ENCODE results near the gene DGCR2.
"Not testable (repeated sequence)": the region's sequence is repeated elsewhere in the genome, so short reads cannot be mapped to it uniquely, and the experiment has no call there.

The DGCR2 gene

DNA sequence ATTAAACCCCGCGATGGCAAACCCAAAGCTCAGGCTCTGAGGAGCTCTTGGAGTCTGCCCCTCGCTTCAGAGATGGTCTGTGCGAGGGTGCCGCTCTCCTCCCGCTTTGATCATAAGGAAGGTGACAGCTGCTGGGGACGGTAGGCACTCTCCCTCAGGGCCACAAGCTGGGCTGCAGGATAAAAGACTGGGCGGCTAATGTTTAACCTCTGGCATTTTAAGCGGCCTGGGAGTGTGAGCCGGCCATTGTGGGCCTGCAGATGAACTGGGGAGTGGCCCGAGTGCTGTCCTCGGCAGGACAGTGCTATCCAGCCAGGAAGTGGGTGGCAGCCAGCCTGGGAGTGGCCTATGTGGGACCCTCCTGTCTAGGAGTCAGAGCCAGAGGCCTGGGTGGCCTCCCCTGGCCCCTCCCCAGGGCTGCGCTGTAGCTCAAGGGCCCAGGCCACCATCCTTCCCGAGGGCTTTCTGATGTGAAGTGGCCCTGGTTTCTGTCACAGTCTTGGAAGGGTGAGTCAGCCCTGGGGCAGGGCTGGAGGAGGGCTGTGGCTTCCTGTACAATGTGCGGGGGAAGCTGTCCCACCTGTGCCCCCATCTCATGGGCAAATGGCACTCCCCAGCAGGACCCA is 127.4 kb downstream of the DGCR2 start:
- DNase-seq, result no peak

DNA sequence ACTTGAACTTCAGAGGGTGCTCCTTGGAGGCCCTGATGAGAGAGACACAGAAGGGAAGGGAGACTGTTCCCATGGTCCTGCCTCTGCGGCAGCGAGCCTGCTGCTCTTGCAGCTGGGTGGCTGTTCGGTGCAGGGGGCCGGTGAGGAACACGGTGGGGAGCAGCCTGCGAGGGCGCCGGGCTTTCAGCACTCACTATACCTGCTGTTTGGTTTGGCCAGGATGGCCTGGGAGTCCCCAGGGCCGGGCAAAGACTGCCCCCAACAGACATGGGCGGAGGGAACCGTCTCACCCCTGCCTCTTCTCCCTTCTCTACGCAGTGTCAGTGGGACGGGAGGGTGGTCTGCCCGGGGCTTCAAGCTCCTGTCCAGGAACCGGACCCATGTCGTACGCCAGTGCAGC is 128.2 kb downstream of the DGCR2 start:
- DNase-seq, result no peak

DNA sequence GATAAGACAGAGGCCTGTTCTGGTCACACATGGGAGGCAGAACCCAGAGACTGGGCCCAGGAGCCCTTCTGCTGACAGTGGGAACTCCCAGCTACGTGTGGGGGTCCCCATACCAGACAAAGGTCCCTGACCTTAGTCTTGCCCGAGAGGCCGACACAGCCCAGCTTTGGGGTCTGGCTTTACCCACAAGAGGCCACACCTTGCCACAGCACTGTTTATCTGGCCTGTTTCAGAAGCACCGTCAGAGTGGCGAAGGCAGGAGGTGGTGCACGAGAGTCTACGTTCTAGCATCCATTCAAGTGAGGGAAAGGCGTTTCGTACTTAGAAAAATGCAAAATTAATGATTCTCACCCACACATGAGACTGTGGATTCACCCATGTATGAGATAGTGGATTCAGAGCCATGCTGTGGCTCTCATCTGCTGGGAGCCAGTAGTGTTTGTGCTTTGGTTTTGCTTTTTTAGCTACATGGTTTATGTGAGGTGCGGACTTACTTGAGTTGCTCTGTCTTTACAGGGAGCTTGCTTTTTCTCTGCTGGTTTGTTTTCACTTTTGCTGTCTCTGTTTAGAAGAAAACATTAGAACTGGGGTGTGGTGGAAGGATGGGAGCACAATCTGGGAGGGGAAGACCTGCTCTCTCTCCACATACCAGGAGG is 129.5 kb downstream of the DGCR2 start:
- DNase-seq, result no peak

DNA sequence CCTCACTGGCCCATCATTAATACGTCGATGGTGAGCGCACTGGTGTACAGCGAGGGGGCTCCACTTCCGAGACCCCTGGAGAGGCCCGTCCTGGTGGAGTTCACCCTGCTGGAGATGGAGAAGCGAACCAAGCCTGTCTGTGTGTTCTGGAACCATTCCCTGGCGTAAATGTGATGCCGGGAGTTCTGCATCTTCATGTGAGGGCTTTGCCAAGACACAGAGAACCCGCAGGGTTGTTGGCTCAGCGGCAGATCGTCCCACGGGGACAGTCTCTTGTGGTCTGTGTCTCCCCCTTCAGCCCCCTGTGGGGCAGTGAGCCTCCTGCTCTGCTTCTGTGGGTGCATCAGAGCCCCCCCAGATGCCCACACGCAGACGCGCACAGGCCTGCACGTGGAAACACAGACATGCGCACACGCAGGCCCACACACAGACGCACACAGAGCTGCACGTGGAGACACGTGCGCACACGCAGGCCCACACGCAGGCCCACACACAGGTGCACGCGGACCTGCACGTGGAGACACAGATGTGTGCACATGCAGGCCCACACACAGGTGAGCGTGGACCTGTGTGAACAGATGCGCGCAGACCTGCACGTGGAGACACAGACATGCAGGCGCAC is 130.3 kb downstream of the DGCR2 start:
- DNase-seq, result no peak

DNA sequence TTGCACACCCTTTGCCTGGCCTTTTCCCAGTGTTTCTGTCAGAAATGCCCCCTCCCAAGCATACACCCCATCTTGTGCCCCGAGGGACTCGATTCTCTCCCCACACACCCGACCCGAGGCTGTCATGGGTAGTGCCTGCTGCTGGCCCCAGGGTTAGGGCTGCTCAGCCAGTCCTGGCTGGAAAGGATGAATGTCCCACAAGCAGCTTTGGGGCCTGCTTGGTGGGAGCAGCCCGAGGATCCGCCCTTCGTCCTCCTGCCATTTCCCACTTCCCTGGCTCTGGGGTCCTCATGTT is 131.1 kb downstream of the DGCR2 start:
- no peak for DNase-seq

DNA sequence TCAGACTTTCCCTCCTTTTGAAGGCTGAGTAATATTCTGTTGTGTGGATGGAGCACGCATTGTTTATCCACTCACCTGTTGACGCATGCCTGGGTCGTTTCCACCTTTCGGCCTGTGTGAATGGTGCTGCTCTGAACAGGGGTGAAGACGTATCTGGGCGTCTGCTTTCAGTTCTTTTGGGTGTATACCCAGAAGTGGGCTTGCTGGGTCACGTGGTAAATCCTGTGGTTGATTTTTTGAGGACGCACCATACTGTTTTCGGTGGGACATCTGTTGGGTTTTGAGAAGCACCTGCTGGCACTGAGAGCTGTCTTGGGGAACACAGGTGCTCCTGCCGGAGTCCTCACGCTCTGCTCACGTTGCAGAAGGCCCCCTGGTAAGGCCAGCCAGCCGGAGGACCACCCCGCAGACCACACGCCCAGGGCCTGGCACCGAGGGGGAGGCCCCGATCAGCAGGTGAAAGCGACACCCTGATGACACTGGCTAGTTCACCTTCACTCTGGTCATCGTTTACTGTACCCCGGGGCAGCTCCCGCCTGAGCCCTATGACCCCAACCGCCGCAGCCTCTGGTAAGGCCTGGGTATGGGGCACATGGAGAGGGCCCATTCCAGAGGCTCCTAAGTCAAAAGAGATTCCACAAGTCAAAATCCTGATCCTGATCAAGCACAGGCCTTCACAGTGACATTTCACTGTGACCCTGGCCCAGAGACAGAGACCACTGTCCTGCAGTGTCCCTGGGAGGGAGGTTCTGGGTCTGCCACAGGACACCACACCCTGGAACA is 131.7 kb downstream of the DGCR2 start:
- DNase-seq, result no peak

DNA sequence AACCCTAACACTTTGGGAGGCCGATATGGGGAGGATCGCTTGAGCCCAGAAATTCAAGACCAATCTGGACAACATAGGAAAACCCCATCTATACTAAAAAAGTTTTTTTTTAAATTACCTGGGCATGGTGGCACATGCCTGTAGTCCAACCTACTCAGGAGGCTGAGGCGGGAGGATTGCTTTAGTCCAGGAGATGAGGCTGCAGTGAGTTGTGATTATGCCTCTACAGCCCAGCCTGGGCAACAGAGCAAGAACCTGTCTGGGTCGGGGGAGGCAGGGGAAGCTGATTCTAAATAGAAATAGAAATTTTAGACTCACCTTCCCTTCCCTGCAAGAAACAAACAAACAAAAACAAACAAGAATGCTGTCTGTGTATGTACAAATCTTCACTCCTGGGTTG is 133.3 kb downstream of the DGCR2 start:
- no peak for DNase-seq

DNA sequence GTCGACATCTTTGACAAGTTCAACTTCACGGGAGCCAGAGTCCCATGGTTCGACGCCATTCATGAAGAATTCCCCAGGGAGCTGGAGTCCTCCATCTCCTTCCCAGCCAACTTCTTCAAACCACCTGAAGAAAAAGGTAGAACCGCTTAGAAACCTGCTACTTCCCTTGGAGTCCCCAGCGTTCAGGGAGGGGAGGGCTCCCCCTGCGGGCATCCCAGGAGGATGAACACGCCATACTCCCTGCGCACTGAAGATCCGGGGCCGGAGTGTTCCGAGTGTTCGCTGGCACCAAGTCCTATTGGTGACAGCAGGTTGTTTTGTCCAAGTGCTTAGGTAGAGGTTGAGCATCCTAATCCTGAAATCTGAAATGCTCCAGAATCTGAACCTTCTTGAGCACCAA is 134.4 kb downstream of the DGCR2 start:
- no peak for DNase-seq

DNA sequence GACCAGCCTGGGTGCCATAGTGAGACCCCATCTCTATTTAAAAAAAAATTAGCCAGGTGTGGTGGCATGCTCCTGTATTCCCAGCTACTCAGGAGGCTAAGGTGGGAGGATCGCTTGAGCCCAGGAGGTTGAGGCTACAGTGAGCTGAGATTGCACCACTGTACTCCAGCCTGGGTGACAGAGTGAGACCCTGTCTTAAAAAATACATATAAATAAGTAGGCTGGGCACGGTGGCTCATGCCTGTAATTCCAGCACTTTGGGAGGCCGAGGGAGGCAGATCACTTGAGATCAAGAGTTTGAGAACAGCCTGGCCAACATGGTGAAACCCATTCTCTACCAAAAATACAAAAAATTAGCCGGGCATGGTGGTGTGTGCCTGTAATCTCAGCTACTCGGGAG is 135.1 kb downstream of the DGCR2 start:
- not testable (repeated sequence) for DNase-seq
